B cell (primary cell): ENCODE results near the gene CENPF. TPM values are rescaled to one million over a fixed set of nuclear protein-coding genes. Genes with fewer than 3 reads are reported as not detected.

Experiments
- ATAC-seq: fragments of 200-7000 bp; cut with Tn5 transposase; one replicate; pipeline ENCODE4 v1.10.0; 2021; ENCODE audit warnings: low read depth, mild to moderate bottlenecking, moderate number of reproducible peaks, moderate library complexity
- CTCF ChIA-PET: fragments of 350-600 bp; sonication (Branson Sonifier 250); formaldehyde crosslinking; loops from one replicate; lab custom pipeline; 2021; ENCODE audit warnings: antibody characterized with exemption, inconsistent platforms; lab: Charles Lee
- POLR2A ChIA-PET: fragments of 350-600 bp; sonication (Branson Sonifier 250); formaldehyde crosslinking; loops from one replicate; lab custom pipeline; 2021; ENCODE audit warnings: antibody characterized with exemption; lab: Charles Lee
- DNase-seq: peaks from one replicate; pipeline ENCODE4 v3.0.0; 2013
- H2AFZ ChIP-seq: 2 replicates; pipeline ENCODE4 v1.6.1; 2012; ENCODE audit warnings: mild to moderate bottlenecking, low read depth, low read length; ENCODE audit not compliant: insufficient read depth, poor library complexity, severe bottlenecking
- H3K27ac ChIP-seq, 2 donors: 1 replicate in 1 of 2; 2 replicates in 1 of 2; pipeline ENCODE4 v1.5.1; 2012 to 2013; ENCODE audit warnings: low read length in 2 of 2, mild to moderate bottlenecking in 2 of 2, moderate library complexity in 1 of 2
- H3K27me3 ChIP-seq, 4 experiments: fragments of 200-600 bp in 1 of 4; sonication (generic) in 1 of 4; replicated peaks in 1 of 4; 1 replicate in 2 of 4; 2 replicates in 2 of 4; pipeline versions ENCODE4 v1.6.1 to v1.7.0; 2013 to 2016; ENCODE audit warnings: low read length in 3 of 4, mild to moderate bottlenecking in 2 of 4, mixed read lengths in 1 of 4, moderate library complexity in 1 of 4; ENCODE audit not compliant: insufficient read depth in 4 of 4, control insufficient read depth in 3 of 4; ENCODE audit errors: control extremely low read depth in 1 of 4
- H3K36me3 ChIP-seq, 2 experiments: replicated peaks in 1 of 2; 1 replicate in 1 of 2; 2 replicates in 1 of 2; pipeline versions ENCODE4 v1.6.1 to v1.7.1; 2013; ENCODE audit warnings: low read length in 1 of 2; ENCODE audit not compliant: insufficient read depth in 2 of 2, control insufficient read depth in 1 of 2; ENCODE audit errors: control extremely low read depth in 1 of 2, extremely low read depth in 1 of 2
- H3K4me1 ChIP-seq, 2 donors: fragments of 200-600 bp in 1 of 2; sonication (generic) in 1 of 2; 1 replicate in 1 of 2; 2 replicates in 1 of 2; pipeline versions ENCODE4 v1.5.1 to v1.6.1; 2013 to 2017; ENCODE audit warnings: low read length in 2 of 2; ENCODE audit not compliant: control insufficient read depth in 2 of 2, insufficient read depth in 2 of 2
- H3K4me2 ChIP-seq: replicated peaks from 2 replicates; pipeline ENCODE3; 2012; ENCODE audit warnings: mild to moderate bottlenecking, low read depth, low read length; ENCODE audit not compliant: poor library complexity, severe bottlenecking
- H3K4me3 ChIP-seq, 5 experiments: fragments of 200-600 bp in 1 of 5; sonication (generic) in 1 of 5; 1 replicate in 3 of 5; 2 replicates in 2 of 5; pipeline versions ENCODE4 v1.5.1 to v1.7.0; 2011 to 2016; ENCODE audit warnings: low read length in 4 of 5, mild to moderate bottlenecking in 4 of 5, low read depth in 2 of 5, control low read depth in 1 of 5, moderate library complexity in 1 of 5; ENCODE audit not compliant: insufficient read depth in 1 of 5; ENCODE audit errors: control extremely low read depth in 1 of 5, extremely low read depth in 1 of 5
- H3K79me2 ChIP-seq: fragments of 200-600 bp; sonication (generic); one replicate; pipeline ENCODE4 v1.6.0; 2016; ENCODE audit warnings: low read length; ENCODE audit not compliant: control insufficient read depth, insufficient read depth
- H3K9ac ChIP-seq: fragments of 200-600 bp; sonication (generic); 2 replicates; pipeline ENCODE4 v1.6.1; 2017; ENCODE audit warnings: mild to moderate bottlenecking, low read length, moderate library complexity
- H3K9me3 ChIP-seq, 3 donors: one replicate each; pipeline versions ENCODE4 v1.6.1 to v1.7.1; 2013; ENCODE audit warnings: low read length in 2 of 3; ENCODE audit not compliant: control insufficient read depth in 2 of 3, insufficient read depth in 1 of 3; ENCODE audit errors: control extremely low read depth in 1 of 3
- H4K20me1 ChIP-seq: 2 replicates; pipeline ENCODE4 v1.6.0; 2012; ENCODE audit warnings: mild to moderate bottlenecking, low read length; ENCODE audit not compliant: insufficient read depth, control insufficient read depth, poor library complexity, severe bottlenecking
- H3K27ac Mint-ChIP-seq: one replicate; pipeline ENCODE4 v1.8.0; 2021; ENCODE audit warnings: mixed read lengths
- H3K27me3 Mint-ChIP-seq: one replicate; pipeline ENCODE4 v1.8.0; 2021; ENCODE audit warnings: mixed read lengths
- H3K4me1 Mint-ChIP-seq: one replicate; pipeline ENCODE4 v1.8.0; 2021; ENCODE audit warnings: mixed read lengths
- H3K4me3 Mint-ChIP-seq: one replicate; pipeline ENCODE4 v1.8.0; 2021; ENCODE audit warnings: mixed read lengths
- H3K9me3 Mint-ChIP-seq: one replicate; pipeline ENCODE4 v1.8.0; 2022; ENCODE audit warnings: mixed read lengths; ENCODE audit not compliant: insufficient read depth
- EZH2 ChIP-seq: IDR thresholded peaks from 2 replicates; pipeline ENCODE4 v1.6.1; 2012; ENCODE audit warnings: borderline replicate concordance, low read depth, mild to moderate bottlenecking, moderate library complexity, low read length; ENCODE audit not compliant: insufficient read depth, poor library complexity, severe bottlenecking
- WGBS: methylation state at CpG from one replicate; pipeline ENCODE4 v1.1.5; 2013; ENCODE audit warnings: missing lambda C conversion rate; ENCODE audit not compliant: insufficient coverage; 5-methylcytosine and 5-hydroxymethylcytosine counted together
- intact Hi-C: fragments of 100-400 bp; cut with micrococcal nuclease; formaldehyde crosslinking; loops from one replicate; pipeline ENCODE4 v1.10.0; 2022
- polyA plus RNA-seq: library from polyadenylated mRNA; depleted of rRNA; stranded (reverse); fragments of >200 nt; gene quantifications from 2 replicates; pipeline ENCODE4 v1.2.3, GENCODE V29; 2012
- total RNA-seq, 2 donors: library from RNA; stranded (reverse); fragments of 120-200 nt in 1 of 2; gene quantifications; 1 replicate in 1 of 2; 2 replicates in 1 of 2; pipeline versions ENCODE4 v1.2.3 to v1.2.4, GENCODE V29; 2013 to 2022
- TF ChIP-seq, protein P1 (sequence below): fragments of 200-600 bp; IDR thresholded peaks from one replicate; pipeline ENCODE4 v1.8.0; 2022; ENCODE audit warnings: antibody characterized with exemption, mild to moderate bottlenecking

CENPF gene
- total and polyA plus RNA-seq, 2 donors (not counting 1 experiment from before 2014, with no cell fraction given), result 0.12 to 3.0 TPM

DNA sequence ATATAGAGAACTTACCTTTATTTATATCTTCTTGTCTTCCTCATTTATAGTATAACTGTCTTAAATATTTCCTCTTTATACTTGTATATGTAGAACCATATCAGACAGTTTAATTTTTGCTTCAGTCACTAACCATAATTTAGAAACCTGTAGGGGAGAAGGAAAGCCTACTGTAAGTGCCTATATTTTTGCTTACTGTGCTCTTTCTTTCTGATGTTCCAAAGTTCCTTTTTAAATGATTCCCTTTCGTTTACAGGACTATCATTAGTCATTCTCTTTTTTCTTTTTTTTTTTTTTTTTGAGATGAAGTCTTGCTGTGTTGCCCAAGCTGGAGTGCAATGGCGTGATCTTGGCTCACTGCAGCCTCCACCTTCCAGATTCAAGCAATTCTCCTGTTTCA is 109.7 kb downstream of the CENPF start:
- Histone ChIP-seq H3K79me2 (no peaks in the 10 kb centered on the region), H4K20me1 (no peaks in the 10 kb centered on the region), H3K9me3 (no peaks in the 10 kb centered on the region), H3K36me3 (no peaks in the 10 kb centered on the region), H3K27ac (no peak overlapping the region), H3K4me3 (no peak overlapping the region), H3K4me1 (no peaks in the 10 kb centered on the region), H3K9ac (no peak overlapping the region), H3K27me3 (no peaks in the 10 kb centered on the region), H2AFZ (no peak overlapping the region), H3K4me2 (no peak overlapping the region)
- no peaks in the 10 kb centered on the region for H3K9me3 Mint-ChIP-seq
- ChIA-PET CTCF (no interaction called here), POLR2A (no interaction called here)
- intact Hi-C loops, result no loop called here
- WGBS, result no CpG with 5 or more reads among the region's 2 CpGs
- H3K4me3 Mint-ChIP-seq, result no peak overlapping the region
- DNase-seq (no peak), ATAC-seq (no peak)
- no peak overlapping the region for H3K27ac Mint-ChIP-seq
- H3K27me3 Mint-ChIP-seq, result peaks cover 7% of the 10 kb centered on the region
- TF ChIP-seq, protein P1, sequence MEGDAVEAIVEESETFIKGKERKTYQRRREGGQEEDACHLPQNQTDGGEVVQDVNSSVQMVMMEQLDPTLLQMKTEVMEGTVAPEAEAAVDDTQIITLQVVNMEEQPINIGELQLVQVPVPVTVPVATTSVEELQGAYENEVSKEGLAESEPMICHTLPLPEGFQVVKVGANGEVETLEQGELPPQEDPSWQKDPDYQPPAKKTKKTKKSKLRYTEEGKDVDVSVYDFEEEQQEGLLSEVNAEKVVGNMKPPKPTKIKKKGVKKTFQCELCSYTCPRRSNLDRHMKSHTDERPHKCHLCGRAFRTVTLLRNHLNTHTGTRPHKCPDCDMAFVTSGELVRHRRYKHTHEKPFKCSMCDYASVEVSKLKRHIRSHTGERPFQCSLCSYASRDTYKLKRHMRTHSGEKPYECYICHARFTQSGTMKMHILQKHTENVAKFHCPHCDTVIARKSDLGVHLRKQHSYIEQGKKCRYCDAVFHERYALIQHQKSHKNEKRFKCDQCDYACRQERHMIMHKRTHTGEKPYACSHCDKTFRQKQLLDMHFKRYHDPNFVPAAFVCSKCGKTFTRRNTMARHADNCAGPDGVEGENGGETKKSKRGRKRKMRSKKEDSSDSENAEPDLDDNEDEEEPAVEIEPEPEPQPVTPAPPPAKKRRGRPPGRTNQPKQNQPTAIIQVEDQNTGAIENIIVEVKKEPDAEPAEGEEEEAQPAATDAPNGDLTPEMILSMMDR, result no peak
- no peak for TF ChIP-seq EZH2
- no peaks in the 10 kb centered on the region for H3K4me1 Mint-ChIP-seq

Other genes with a start within 250 kb of the CENPF start
- gene PTPN14, start 51.6 kb upstream of the CENPF start, total RNA-seq, result not detected in 2 replicates
- gene PTPN14, start 51.6 kb upstream of the CENPF start, polyA plus RNA-seq, result under 0.01 TPM in 1 of 2 replicates, not detected in the other